Measurements from ENCODE around the gene OR11L1.

The OR11L1 gene

DNA sequence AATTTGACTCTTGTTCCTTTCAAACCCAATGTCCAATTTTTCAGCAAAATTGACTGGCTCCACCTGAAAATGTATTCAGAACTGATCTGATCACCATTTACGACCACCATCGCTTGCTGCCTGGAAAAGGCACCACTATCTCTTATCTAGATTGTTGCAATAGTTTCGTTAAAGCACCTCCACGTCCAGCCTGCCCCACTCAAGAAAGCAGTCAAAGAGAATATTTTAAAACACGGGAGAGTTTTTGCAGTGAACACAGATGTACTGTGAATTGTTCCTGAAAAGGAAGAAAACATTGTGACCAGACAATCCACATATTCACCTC, 4.0 kb upstream of the OR11L1 start:
- Histone ChIP-seq H3K9ac (ENCODE audit: low read length) (no peak overlapping the region), H3K79me2 (ENCODE audit: insufficient read depth, low read length) (no peaks in the 10 kb centered on the region)

DNA sequence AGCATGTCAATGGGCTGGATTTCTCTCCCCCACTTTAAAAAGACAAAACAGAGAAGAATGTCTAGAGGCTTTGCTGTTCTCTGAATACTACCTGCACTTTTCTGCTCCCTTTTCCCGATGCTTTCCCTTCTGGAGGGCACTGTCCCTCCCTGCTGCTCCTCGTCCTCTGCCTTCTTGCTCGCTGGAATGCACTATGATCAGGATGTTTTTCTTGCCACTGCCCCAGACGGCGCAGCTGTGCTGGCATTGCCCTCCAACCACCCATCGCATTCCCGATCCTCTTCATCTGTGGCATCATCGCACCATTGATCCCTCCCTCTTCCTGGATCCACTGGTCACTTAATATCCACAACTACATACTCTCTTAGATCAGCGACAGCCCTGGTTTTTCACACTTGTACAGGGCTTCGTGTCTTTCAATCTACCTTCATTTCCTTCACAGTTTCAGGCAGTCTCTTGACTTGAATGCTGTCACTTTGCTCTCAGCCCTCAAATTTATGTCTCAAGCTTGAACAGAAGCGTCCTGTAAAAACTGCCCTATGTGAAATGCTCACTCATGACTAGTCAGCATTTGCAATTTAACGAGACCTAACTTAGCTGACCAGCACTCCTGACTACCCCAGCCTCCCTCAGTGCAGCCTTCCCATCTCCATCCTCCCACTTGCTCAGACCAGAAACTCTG, 3.5 kb upstream of the OR11L1 start:
- Histone ChIP-seq H4K20me1 (ENCODE audit: low read depth, low read length) (no peaks in the 10 kb centered on the region), H2AFZ (ENCODE audit: low read depth, low read length, severe bottlenecking) (no peak overlapping the region), H3K4me3 (ENCODE audit: insufficient read depth, low read length, poor library complexity, severe bottlenecking) (no peak overlapping the region), H3K79me2 (ENCODE audit: insufficient read depth, low read length) (no peaks in the 10 kb centered on the region), H3F3A (ENCODE audit: insufficient read depth) (no peaks in the 10 kb centered on the region), H3K27ac (ENCODE audit: low read depth, low read length) (no peak overlapping the region), H3K27me3 (ENCODE audit: low read length) (no peaks in the 10 kb centered on the region), H3K9me3 (ENCODE audit: insufficient read depth, low read length) (no peaks in the 10 kb centered on the region), H3K9ac (ENCODE audit: low read length) (no peak overlapping the region), H3K9me2 (replicated peaks; ENCODE audit: insufficient read depth, low read length) (no peaks in the 10 kb centered on the region), H3K36me3 (ENCODE audit: low read length) (no peaks in the 10 kb centered on the region), H3K4me2 (ENCODE audit: low read depth, low read length, poor library complexity, severe bottlenecking) (no peak overlapping the region)
- TF ChIP-seq EZH2phosphoT487 (conservative IDR thresholded peaks at IDR 0.05; ENCODE audit: low read length): no peak
- TF ChIP-seq CTCF (IDR thresholded peaks at IDR 0.05; ENCODE audit: insufficient read depth, low read length, poor library complexity, severe bottlenecking): no peak

More for the DNA sequence above, 4.0 kb upstream of the OR11L1 start:
- no peak overlapping the region for H3K4me2 ChIP-seq (ENCODE audit: low read depth, low read length, poor library complexity, severe bottlenecking)
- H3K27ac ChIP-seq (ENCODE audit: low read depth, low read length): no peak overlapping the region
- no peaks in the 10 kb centered on the region for H3K36me3 ChIP-seq (ENCODE audit: low read length)
- H2AFZ ChIP-seq (ENCODE audit: low read depth, low read length, severe bottlenecking): no peak overlapping the region
- no peaks in the 10 kb centered on the region for H3F3A ChIP-seq (ENCODE audit: insufficient read depth)
- no peak overlapping the region for H3K4me3 ChIP-seq (ENCODE audit: insufficient read depth, low read length, poor library complexity, severe bottlenecking)
- H3K9me2 ChIP-seq (replicated peaks; ENCODE audit: insufficient read depth, low read length): no peaks in the 10 kb centered on the region
- no peaks in the 10 kb centered on the region for H4K20me1 ChIP-seq (ENCODE audit: low read depth, low read length)
- H3K9me3 ChIP-seq (ENCODE audit: insufficient read depth, low read length): no peaks in the 10 kb centered on the region
- no peak for TF ChIP-seq EZH2phosphoT487 (conservative IDR thresholded peaks at IDR 0.05; ENCODE audit: low read length)
- no peak for TF ChIP-seq CTCF (IDR thresholded peaks at IDR 0.05; ENCODE audit: insufficient read depth, low read length, poor library complexity, severe bottlenecking)
- H3K27me3 ChIP-seq (ENCODE audit: low read length): no peaks in the 10 kb centered on the region

GRCh38 chr1:247843411-247843810, 1.7 kb upstream of the OR11L1 start:
- Histone ChIP-seq H3K79me2 (ENCODE audit: insufficient read depth, low read length) (no peaks in the 10 kb centered on the region), H3F3A (ENCODE audit: insufficient read depth) (no peaks in the 10 kb centered on the region), H3K27ac (ENCODE audit: low read depth, low read length) (no peak overlapping the region), H3K9me2 (replicated peaks; ENCODE audit: insufficient read depth, low read length) (no peaks in the 10 kb centered on the region), H3K4me2 (ENCODE audit: low read depth, low read length, poor library complexity, severe bottlenecking) (no peak overlapping the region), H3K9me3 (ENCODE audit: insufficient read depth, low read length) (no peaks in the 10 kb centered on the region), H2AFZ (ENCODE audit: low read depth, low read length, severe bottlenecking) (no peak overlapping the region), H3K4me3 (ENCODE audit: insufficient read depth, low read length, poor library complexity, severe bottlenecking) (no peak overlapping the region), H3K27me3 (ENCODE audit: low read length) (no peaks in the 10 kb centered on the region), H3K36me3 (ENCODE audit: low read length) (no peaks in the 10 kb centered on the region), H3K9ac (ENCODE audit: low read length) (no peak overlapping the region), H4K20me1 (ENCODE audit: low read depth, low read length) (no peaks in the 10 kb centered on the region)
- TF ChIP-seq EZH2phosphoT487 (conservative IDR thresholded peaks at IDR 0.05; ENCODE audit: low read length) (no peak), CTCF (IDR thresholded peaks at IDR 0.05; ENCODE audit: insufficient read depth, low read length, poor library complexity, severe bottlenecking) (no peak)
